ENCODE data around the gene EIF2D. TPM values are rescaled to one million over a fixed set of nuclear protein-coding genes. Genes with fewer than 3 reads are reported as not detected.

Gene EIF2D
- total and polyA plus RNA-seq, 9 of the 15 experiments (the other 6 are each of a cell fraction or from before 2014, with no cell fraction given), result 81.1 to 138 (median 93.9) TPM

DNA sequence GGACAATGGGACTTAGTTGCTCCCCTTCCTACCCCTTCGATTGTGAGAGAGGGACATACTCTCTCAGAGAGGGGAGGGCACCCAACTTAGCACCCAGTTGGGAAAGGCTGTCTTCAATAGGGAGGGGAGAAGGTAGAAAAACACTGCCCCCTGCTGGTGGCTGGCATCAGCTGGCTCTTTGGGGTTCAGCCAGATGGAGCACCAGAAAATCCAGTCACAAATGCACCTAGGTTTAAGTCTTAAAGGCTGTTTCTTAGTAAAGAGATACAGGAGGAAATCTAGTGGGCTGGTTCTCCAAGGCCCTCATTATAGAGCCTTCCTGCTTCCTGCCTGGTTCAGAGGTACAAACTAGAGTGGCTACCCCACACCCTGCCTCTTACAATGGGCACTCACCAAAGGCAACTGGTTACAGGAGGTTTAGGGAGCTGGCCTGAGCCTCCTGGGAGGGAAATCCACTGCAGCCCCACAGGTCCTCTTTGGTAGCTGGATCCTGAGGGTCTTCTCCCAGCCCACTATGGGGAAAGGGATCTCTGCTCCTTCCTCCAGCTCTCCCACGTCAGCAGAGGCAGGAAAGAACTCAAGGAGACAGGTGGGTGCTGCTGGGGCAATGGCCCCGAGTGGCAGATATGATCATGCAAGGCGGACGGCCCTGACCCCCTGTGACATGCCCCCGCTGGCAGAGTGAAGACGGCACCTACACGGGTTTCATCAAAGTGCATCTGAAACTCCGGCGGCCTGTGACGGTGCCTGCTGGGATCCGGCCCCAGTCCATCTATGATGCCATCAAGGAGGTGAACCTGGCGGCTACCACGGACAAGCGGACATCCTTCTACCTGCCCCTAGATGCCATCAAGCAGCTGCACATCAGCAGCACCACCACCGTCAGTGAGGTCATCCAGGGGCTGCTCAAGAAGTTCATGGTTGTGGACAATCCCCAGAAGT is 28.3 kb downstream of the EIF2D start (continued):
- TF ChIP-seq GABPA (tag; conservative IDR thresholded peaks at IDR 0.05; ENCODE audit: low read depth) (no peak), PTRF (tag; IDR thresholded peaks at IDR 0.05) (no peak), KDM4B (IDR thresholded peaks at IDR 0.05; ENCODE audit: borderline replicate concordance in 2 of 2, low read depth in 1 of 2) (no peak), ZFP30 (CRISPR knock-in tag; IDR thresholded peaks at IDR 0.05; ENCODE audit: borderline replicate concordance) (no peak), RBM34 (IDR thresholded peaks at IDR 0.05; ENCODE audit: borderline replicate concordance, insufficient read depth, low read length) (no peak), POLR2B (IDR thresholded peaks at IDR 0.05; ENCODE audit: low read depth, partially characterized antibody) (no peak), ESRRA (IDR thresholded peaks at IDR 0.05; ENCODE audit: borderline replicate concordance, low read depth) (no peak), ZNF124 (CRISPR knock-in tag; IDR thresholded peaks at IDR 0.05) (no peak), XRCC4 (IDR thresholded peaks at IDR 0.05; ENCODE audit: extremely low read depth, insufficient read depth, insufficient read length) (no peak), TRIM28 (IDR thresholded peaks at IDR 0.05) (no peak), NCOA2 (IDR thresholded peaks at IDR 0.05; ENCODE audit: partially characterized antibody in 2 of 2) (no peak), ZNF780A (CRISPR knock-in tag; IDR thresholded peaks at IDR 0.05) (no peak), NFYB (IDR thresholded peaks at IDR 0.05; ENCODE audit: extremely low read depth, insufficient read length) (no peak), SMC3 (conservative IDR thresholded peaks at IDR 0.05; ENCODE audit: insufficient read depth, low read depth, low read length) (peak; percentile 99)
- TF ChIP-seq, protein P1, sequence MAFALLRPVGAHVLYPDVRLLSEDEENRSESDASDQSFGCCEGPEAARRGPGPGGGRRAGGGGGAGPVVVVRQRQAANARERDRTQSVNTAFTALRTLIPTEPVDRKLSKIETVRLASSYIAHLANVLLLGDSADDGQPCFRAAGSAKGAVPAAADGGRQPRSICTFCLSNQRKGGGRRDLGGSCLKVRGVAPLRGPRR (CRISPR knock-in tag; IDR thresholded peaks at IDR 0.05), result no peak
- TF ChIP-seq, protein P2, sequence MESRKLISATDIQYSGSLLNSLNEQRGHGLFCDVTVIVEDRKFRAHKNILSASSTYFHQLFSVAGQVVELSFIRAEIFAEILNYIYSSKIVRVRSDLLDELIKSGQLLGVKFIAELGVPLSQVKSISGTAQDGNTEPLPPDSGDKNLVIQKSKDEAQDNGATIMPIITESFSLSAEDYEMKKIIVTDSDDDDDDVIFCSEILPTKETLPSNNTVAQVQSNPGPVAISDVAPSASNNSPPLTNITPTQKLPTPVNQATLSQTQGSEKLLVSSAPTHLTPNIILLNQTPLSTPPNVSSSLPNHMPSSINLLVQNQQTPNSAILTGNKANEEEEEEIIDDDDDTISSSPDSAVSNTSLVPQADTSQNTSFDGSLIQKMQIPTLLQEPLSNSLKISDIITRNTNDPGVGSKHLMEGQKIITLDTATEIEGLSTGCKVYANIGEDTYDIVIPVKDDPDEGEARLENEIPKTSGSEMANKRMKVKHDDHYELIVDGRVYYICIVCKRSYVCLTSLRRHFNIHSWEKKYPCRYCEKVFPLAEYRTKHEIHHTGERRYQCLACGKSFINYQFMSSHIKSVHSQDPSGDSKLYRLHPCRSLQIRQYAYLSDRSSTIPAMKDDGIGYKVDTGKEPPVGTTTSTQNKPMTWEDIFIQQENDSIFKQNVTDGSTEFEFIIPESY (CRISPR knock-in tag; IDR thresholded peaks at IDR 0.05), result no peak
- TF ChIP-seq, protein P3, sequence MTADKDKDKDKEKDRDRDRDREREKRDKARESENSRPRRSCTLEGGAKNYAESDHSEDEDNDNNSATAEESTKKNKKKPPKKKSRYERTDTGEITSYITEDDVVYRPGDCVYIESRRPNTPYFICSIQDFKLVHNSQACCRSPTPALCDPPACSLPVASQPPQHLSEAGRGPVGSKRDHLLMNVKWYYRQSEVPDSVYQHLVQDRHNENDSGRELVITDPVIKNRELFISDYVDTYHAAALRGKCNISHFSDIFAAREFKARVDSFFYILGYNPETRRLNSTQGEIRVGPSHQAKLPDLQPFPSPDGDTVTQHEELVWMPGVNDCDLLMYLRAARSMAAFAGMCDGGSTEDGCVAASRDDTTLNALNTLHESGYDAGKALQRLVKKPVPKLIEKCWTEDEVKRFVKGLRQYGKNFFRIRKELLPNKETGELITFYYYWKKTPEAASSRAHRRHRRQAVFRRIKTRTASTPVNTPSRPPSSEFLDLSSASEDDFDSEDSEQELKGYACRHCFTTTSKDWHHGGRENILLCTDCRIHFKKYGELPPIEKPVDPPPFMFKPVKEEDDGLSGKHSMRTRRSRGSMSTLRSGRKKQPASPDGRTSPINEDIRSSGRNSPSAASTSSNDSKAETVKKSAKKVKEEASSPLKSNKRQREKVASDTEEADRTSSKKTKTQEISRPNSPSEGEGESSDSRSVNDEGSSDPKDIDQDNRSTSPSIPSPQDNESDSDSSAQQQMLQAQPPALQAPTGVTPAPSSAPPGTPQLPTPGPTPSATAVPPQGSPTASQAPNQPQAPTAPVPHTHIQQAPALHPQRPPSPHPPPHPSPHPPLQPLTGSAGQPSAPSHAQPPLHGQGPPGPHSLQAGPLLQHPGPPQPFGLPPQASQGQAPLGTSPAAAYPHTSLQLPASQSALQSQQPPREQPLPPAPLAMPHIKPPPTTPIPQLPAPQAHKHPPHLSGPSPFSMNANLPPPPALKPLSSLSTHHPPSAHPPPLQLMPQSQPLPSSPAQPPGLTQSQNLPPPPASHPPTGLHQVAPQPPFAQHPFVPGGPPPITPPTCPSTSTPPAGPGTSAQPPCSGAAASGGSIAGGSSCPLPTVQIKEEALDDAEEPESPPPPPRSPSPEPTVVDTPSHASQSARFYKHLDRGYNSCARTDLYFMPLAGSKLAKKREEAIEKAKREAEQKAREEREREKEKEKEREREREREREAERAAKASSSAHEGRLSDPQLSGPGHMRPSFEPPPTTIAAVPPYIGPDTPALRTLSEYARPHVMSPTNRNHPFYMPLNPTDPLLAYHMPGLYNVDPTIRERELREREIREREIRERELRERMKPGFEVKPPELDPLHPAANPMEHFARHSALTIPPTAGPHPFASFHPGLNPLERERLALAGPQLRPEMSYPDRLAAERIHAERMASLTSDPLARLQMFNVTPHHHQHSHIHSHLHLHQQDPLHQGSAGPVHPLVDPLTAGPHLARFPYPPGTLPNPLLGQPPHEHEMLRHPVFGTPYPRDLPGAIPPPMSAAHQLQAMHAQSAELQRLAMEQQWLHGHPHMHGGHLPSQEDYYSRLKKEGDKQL (CRISPR knock-in tag; IDR thresholded peaks at IDR 0.05; ENCODE audit: borderline replicate concordance), result no peak
- TF ChIP-seq, protein P4, sequence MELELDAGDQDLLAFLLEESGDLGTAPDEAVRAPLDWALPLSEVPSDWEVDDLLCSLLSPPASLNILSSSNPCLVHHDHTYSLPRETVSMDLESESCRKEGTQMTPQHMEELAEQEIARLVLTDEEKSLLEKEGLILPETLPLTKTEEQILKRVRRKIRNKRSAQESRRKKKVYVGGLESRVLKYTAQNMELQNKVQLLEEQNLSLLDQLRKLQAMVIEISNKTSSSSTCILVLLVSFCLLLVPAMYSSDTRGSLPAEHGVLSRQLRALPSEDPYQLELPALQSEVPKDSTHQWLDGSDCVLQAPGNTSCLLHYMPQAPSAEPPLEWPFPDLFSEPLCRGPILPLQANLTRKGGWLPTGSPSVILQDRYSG (tag; conservative IDR thresholded peaks at IDR 0.05; ENCODE audit: low read depth), result no peak
